Activated T-cell treated with anti-CD3 and anti-CD28 coated beads, Interleukin-2, amount 50 U/mL, for 24 hours (primary cell): ENCODE measurements around the gene FRMPD3.
"Not testable (repeated sequence)": the region's sequence is repeated elsewhere in the genome, so short reads cannot be mapped to it uniquely, and the experiment has no call there.

Experiments used
- DNase-seq: peaks from one replicate; pipeline ENCODE4 v3.0.0-alpha.2; 2020
- H3K27ac Mint-ChIP-seq: 2 replicates; pipeline ENCODE4 v1.8.0; 2020; ENCODE audit warnings: mild to moderate bottlenecking, mixed read lengths
- H3K27me3 Mint-ChIP-seq: 2 replicates; pipeline ENCODE4 v1.8.0; 2020; ENCODE audit warnings: mixed read lengths
- H3K36me3 Mint-ChIP-seq: 2 replicates; pipeline ENCODE4 v1.8.0; 2020; ENCODE audit warnings: low read depth, mixed read lengths
- H3K4me1 Mint-ChIP-seq: 2 replicates; pipeline ENCODE4 v1.8.0; 2020; ENCODE audit warnings: low read depth, mixed read lengths
- H3K4me3 Mint-ChIP-seq: 2 replicates; pipeline ENCODE4 v1.8.0; 2020; ENCODE audit warnings: mild to moderate bottlenecking, moderate library complexity, mixed read lengths
- H3K9me3 Mint-ChIP-seq: 2 replicates; pipeline ENCODE4 v1.8.0; 2020; ENCODE audit warnings: mixed read lengths

The FRMPD3 gene

GRCh38 chrX:107457289-107457688, 7.8 kb downstream of the FRMPD3 start:
- Mint-ChIP-seq H3K27me3 (peaks cover 53% of the 10 kb centered on the region), H3K9me3 (no peaks in the 10 kb centered on the region), H3K36me3 (no peaks in the 10 kb centered on the region), H3K4me3 (no peak overlapping the region), H3K27ac (no peak overlapping the region), H3K4me1 (no peaks in the 10 kb centered on the region)
- no peak for DNase-seq

DNA sequence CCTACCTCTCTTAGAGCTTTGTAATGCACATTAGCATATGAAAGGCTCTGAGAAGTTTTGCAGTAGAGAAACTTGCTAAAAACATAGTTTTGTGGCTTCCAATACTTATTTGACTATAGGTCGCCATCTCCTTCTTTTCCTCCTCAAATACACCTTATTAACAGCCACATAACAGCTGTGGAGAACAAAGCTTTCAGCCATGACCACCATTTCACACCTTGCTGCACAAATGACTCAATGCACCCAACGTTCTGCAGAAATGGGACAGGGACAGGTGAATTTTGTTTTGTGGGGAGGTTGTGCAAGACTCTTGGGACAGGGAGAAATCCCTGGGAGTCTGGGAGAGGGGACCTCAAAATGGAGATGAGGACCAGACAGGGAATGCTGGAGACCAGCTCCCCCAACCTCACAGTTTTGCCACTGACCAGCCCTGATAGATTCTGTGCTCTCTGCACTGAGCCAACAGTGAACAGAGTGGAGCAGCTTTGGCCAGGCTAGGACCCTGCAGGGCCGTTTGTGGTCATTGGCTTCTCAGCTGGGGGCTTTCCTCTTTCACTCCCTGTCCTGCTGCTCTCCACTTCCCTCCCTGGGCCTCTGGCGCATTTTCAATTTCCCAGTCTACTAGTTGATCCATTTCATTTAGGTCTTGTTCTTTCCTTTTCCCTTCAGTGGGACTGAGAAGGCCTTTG, 16.6 kb downstream of the FRMPD3 start:
- Mint-ChIP-seq H3K4me3 (no peak overlapping the region), H3K4me1 (no peaks in the 10 kb centered on the region), H3K36me3 (no peaks in the 10 kb centered on the region), H3K9me3 (no peaks in the 10 kb centered on the region), H3K27ac (no peak overlapping the region), H3K27me3 (peaks cover 35% of the 10 kb centered on the region)
- DNase-seq: no peak

DNA sequence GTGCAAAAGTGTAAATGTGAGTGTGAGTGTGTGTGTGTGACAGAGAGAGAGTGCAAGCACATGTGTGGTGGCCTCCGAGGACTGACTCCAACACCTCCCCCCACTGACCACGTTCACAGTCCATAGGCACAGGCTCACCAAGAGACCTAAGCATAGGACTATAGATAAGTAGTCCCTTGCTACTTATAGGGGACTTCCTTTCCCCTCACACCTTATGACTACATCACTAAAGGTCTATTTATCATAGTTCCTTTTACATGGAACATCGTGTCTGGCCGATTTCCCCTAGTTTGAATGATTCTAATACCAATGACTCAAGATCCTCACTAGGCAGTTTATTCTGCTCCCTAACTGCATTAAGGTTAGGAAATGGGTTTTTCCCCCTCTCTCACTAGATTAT, 17.8 kb downstream of the FRMPD3 start:
- H3K4me3 Mint-ChIP-seq: no peak overlapping the region
- H3K27ac Mint-ChIP-seq: no peak overlapping the region

GRCh38 chrX:107470198-107470597, 20.7 kb downstream of the FRMPD3 start:
- H3K27me3 Mint-ChIP-seq: peaks cover 44% of the 10 kb centered on the region
- no peak overlapping the region for H3K4me3 Mint-ChIP-seq
- no peaks in the 10 kb centered on the region for H3K4me1 Mint-ChIP-seq
- no peaks in the 10 kb centered on the region for H3K36me3 Mint-ChIP-seq
- no peak overlapping the region for H3K27ac Mint-ChIP-seq
- DNase-seq: no peak
- H3K9me3 Mint-ChIP-seq: no peaks in the 10 kb centered on the region

More for the DNA sequence above, 17.8 kb downstream of the FRMPD3 start:
- no peaks in the 10 kb centered on the region for H3K9me3 Mint-ChIP-seq
- no peak for DNase-seq
- peaks cover 40% of the 10 kb centered on the region for H3K27me3 Mint-ChIP-seq
- H3K4me1 Mint-ChIP-seq: no peaks in the 10 kb centered on the region
- no peaks in the 10 kb centered on the region for H3K36me3 Mint-ChIP-seq

DNA sequence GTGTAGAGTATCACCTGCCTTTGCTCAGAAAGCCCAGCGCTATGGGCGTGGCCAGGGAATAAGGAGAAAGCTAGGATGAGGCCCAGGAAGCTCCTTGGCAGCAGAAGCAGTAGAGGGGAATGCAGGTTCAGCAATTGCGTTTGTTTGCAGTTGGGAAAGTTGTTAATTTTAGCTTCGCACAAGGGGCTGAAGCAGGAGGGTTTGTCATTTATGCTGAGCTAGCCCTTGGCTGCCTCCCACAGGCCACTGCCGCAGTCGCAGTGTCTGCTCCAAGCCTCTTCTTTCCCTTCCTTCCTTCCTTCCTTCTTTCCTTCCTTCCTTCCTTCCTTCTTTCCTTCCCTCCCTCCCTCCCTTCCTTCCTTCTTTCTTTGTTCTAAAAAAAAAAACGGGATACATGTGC, 21.5 kb downstream of the FRMPD3 start:
- H3K9me3 Mint-ChIP-seq: no peaks in the 10 kb centered on the region
- no peak overlapping the region for H3K27ac Mint-ChIP-seq
- no peak overlapping the region for H3K4me3 Mint-ChIP-seq
- no peaks in the 10 kb centered on the region for H3K36me3 Mint-ChIP-seq
- no peak for DNase-seq
- H3K4me1 Mint-ChIP-seq: no peaks in the 10 kb centered on the region
- peaks cover 46% of the 10 kb centered on the region for H3K27me3 Mint-ChIP-seq

DNA sequence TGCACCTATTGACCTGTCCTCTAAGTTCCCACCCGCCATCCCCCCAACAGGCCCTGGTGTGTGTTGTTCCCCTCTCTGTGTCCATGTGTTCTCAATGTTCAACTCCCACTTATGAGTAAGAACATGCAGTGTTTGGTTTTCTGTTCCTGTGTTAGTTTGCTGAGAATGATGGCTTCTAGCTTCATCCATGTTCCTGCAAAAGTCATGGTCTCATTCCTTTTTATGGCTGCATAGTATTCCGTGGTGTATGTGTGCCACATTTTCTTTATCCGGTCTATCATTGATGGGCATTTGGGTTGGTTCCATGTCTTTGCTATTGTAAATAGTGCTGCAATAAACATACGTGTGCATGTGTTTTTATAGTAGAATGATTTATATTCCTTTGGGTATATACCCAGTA, 22.0 kb downstream of the FRMPD3 start:
- H3K27me3 Mint-ChIP-seq: peaks cover 50% of the 10 kb centered on the region
- not testable (repeated sequence) for H3K4me3 Mint-ChIP-seq, DNase-seq, H3K27ac Mint-ChIP-seq, H3K36me3 Mint-ChIP-seq, H3K9me3 Mint-ChIP-seq, H3K4me1 Mint-ChIP-seq

DNA sequence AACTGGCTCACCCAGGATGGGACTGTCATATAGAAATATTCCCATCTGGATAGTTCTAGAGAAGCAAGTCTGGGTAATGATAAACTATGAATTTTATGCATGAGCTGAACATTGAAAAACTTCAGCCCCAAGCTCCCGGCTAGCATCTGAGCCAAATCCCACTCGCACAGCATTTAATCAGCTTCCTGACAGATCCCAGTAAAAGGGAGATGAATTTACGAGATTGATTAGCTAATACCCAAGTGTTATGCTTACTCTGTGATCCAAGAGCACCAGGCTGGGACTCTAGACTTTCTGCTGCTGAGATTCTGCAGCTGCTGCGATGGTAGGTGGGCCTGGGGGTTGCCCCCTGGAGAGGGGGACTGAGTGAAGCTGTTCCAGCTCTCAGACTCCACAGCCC, 28.0 kb downstream of the FRMPD3 start:
- Mint-ChIP-seq H3K4me1 (peaks cover 3% of the 10 kb centered on the region), H3K36me3 (no peaks in the 10 kb centered on the region), H3K27me3 (peaks cover 67% of the 10 kb centered on the region), H3K9me3 (no peaks in the 10 kb centered on the region), H3K4me3 (no peak overlapping the region), H3K27ac (no peak overlapping the region)
- no peak for DNase-seq

DNA sequence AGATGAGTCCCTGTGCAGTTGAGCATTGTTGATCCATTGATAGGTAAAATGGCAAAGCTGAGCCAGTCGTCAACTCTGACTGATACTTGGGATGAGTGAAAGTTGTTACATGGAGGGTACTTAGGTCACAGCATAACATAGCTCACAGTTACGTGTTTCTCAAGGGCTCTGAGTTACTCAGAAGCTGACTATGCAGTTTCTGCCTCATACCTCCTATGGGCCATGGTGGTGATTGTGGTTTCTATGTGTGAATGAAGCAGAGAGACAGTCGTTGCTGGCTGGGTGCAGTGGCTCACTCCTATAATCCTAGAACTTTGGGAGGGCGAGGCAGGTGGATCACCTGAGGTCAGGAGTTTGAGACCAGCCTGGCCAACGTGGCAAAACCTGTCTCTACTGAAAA, 30.8 kb downstream of the FRMPD3 start:
- H3K4me3 Mint-ChIP-seq: no peak overlapping the region
- H3K36me3 Mint-ChIP-seq: no peaks in the 10 kb centered on the region
- no peaks in the 10 kb centered on the region for H3K9me3 Mint-ChIP-seq
- H3K4me1 Mint-ChIP-seq: peaks cover 3% of the 10 kb centered on the region
- H3K27ac Mint-ChIP-seq: no peak overlapping the region
- peaks cover 49% of the 10 kb centered on the region for H3K27me3 Mint-ChIP-seq
- no peak for DNase-seq

DNA sequence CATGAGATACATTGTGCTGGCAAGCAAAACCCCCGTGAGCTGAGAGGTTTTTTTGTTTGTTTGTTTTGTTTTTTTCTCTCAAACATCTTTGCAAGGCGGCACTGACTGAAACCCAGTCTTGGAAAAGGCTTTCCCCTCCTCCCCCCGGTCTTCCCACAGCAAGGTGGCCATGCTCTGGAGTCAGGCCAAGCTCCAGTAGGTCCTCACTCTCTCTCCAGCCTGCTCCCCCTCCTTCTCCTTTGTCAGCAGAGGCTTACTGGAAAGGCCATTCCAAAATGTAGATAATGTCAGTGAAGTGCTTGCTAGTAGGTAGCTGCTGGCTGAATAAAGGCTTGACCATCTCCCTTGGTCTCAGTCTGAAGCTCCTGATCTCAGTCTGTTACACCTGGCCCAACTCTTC, 32.6 kb downstream of the FRMPD3 start:
- no peak overlapping the region for H3K27ac Mint-ChIP-seq
- DNase-seq: no peak
- no peaks in the 10 kb centered on the region for H3K36me3 Mint-ChIP-seq

DNA sequence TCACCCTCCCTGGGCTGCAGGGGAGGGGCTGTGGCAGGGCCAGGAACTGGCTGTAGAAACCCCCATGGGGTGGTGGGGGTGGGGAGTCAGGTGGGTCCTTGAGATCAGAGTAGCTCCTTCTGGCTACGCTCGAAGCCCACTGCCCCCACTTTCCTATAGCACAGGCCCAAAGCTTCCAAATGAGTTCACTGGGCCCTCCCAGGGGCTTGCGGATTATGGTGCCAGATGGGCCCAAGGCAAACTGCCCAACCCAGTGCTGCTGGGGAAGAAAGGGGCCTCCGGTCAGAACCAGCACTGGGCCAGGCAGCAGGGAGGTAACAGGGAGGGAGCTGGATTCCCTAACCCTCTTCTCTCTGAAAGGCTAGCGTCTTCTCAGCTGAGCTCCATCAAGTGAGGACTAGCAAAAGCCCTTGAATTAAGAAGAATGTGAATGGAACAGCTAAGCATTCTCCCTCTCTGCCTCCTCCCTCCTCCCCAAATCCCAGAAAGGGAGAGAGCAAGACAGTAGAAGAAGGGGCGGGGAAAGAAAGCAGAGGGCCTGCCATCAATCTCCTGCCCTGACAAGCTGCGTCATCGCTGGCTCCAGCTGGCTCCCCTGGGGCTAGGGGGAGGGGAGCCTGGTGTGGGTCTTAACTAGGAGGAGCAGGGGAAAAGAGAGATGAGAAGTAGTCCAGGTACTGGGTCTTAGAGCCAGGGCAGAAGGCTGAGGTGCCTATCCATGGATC, 34.7 kb downstream of the FRMPD3 start:
- peaks cover 33% of the 10 kb centered on the region for H3K27me3 Mint-ChIP-seq
- peaks cover 3% of the 10 kb centered on the region for H3K4me1 Mint-ChIP-seq
- no peak overlapping the region for H3K27ac Mint-ChIP-seq
- H3K9me3 Mint-ChIP-seq: no peaks in the 10 kb centered on the region
- no peaks in the 10 kb centered on the region for H3K36me3 Mint-ChIP-seq
- no peak for DNase-seq
- H3K4me3 Mint-ChIP-seq: no peak overlapping the region

More for the DNA sequence above, 32.6 kb downstream of the FRMPD3 start:
- no peaks in the 10 kb centered on the region for H3K9me3 Mint-ChIP-seq
- no peak overlapping the region for H3K4me3 Mint-ChIP-seq
- peaks cover 3% of the 10 kb centered on the region for H3K4me1 Mint-ChIP-seq
- peaks cover 38% of the 10 kb centered on the region for H3K27me3 Mint-ChIP-seq

DNA sequence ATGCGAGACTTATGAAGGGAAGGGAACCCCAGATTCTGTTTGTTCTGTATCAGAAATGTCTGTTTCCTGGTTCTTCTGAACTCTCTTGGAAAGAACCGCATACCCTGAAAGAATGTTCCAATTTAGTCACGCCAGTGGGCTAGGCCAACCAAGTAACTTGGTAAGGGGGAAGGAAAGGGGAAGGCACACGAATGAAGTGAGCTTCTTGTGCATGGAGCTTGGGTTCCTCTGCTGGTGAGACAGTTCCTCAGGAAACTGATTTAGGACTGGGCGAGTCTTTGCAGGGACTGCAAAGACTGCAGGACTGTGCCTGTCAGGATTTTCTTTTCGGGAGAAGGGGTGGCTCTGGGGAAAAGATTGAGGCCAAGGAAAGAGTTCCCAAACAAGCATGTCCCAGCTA, 35.6 kb downstream of the FRMPD3 start:
- no peaks in the 10 kb centered on the region for H3K9me3 Mint-ChIP-seq
- no peak for DNase-seq
- H3K27me3 Mint-ChIP-seq: peaks cover 29% of the 10 kb centered on the region
- no peak overlapping the region for H3K27ac Mint-ChIP-seq
- H3K36me3 Mint-ChIP-seq: no peaks in the 10 kb centered on the region
- no peak overlapping the region for H3K4me3 Mint-ChIP-seq
- peaks cover 3% of the 10 kb centered on the region for H3K4me1 Mint-ChIP-seq

DNA sequence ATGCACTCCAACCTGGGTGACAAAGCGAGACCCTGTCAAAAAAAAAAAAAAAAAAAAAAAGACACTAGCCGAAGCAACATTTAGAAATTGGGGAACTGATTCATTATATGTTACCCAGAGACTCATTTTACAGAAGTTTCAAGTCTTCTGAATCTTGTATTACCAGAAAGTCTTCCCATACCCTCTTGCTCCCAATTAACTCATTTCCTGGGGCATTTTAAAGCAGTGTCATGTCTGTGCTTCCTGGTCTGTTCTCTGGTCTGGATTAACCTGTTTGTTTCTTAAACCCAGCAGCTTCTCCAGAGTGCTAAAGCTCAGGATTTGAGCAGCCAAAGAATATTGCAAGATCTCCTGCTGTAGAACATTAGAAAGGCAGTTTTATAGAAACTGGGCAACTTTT, 43.7 kb downstream of the FRMPD3 start:
- Mint-ChIP-seq H3K4me3 (no peak overlapping the region), H3K36me3 (no peaks in the 10 kb centered on the region), H3K4me1 (no peaks in the 10 kb centered on the region), H3K27me3 (peaks cover 35% of the 10 kb centered on the region), H3K9me3 (no peaks in the 10 kb centered on the region), H3K27ac (no peak overlapping the region)
- no peak for DNase-seq

DNA sequence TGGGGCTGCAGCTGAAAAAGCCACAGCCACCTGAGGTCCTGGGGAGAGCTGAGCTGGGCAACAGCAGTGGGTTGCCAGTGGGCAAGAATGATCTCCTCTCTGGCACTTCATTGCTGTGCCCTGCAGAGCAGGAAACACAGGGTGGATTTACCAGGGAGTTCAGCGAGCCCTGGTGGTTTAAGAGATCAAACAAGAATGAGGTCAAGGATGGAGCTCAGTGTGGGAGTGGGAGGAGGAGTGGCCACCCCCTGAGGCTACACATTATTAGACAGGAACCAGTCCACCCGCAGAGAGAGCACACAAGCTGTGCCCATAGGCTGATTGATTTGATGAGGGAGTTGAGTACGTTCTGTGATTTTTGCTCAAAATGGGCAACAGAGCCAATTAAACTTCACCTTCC, 47.3 kb downstream of the FRMPD3 start:
- no peaks in the 10 kb centered on the region for H3K9me3 Mint-ChIP-seq
- no peaks in the 10 kb centered on the region for H3K4me1 Mint-ChIP-seq
- H3K4me3 Mint-ChIP-seq: no peak overlapping the region
- H3K36me3 Mint-ChIP-seq: no peaks in the 10 kb centered on the region
- no peak overlapping the region for H3K27ac Mint-ChIP-seq
- peaks cover 41% of the 10 kb centered on the region for H3K27me3 Mint-ChIP-seq
- DNase-seq: no peak
